C4-2B (cell line): ENCODE results near the gene GABRG3.

Source experiments
- ZFX ChIP-seq: fragments of 450-650 bp; IDR thresholded peaks from 2 replicates; pipeline ENCODE4 v1.6.1; 2017
- TF ChIP-seq, protein P1 (sequence below): fragments of 450-650 bp; conservative IDR thresholded peaks from 2 replicates; pipeline ENCODE4 v1.5.1; 2017; ENCODE audit warnings: mild to moderate bottlenecking

DNA sequence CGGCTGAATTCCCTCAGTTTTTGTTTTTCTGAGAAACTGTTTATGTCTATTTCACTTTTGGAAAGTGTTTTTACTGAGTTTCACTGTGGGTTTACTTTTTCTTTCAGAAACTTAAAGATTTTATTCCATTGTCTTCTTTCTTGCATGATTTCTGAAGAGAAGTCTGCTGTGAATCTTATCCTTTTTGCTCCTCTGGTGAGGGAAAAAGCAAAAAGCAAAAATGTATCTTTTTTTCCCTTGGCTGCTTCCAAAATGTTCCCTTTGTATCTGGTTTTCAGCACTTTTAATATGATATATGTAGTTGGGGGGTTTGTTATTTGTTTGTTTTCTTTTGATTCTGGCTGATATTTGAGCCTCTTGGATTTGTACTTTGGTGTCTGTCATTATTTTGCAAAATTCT is 538.0 kb downstream of the GABRG3 start:
- TF ChIP-seq, protein P1, sequence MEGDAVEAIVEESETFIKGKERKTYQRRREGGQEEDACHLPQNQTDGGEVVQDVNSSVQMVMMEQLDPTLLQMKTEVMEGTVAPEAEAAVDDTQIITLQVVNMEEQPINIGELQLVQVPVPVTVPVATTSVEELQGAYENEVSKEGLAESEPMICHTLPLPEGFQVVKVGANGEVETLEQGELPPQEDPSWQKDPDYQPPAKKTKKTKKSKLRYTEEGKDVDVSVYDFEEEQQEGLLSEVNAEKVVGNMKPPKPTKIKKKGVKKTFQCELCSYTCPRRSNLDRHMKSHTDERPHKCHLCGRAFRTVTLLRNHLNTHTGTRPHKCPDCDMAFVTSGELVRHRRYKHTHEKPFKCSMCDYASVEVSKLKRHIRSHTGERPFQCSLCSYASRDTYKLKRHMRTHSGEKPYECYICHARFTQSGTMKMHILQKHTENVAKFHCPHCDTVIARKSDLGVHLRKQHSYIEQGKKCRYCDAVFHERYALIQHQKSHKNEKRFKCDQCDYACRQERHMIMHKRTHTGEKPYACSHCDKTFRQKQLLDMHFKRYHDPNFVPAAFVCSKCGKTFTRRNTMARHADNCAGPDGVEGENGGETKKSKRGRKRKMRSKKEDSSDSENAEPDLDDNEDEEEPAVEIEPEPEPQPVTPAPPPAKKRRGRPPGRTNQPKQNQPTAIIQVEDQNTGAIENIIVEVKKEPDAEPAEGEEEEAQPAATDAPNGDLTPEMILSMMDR = no peak
- no peak for TF ChIP-seq ZFX
